ENCODE measurements around the gene ZNRF2.

ZNRF2 gene

DNA sequence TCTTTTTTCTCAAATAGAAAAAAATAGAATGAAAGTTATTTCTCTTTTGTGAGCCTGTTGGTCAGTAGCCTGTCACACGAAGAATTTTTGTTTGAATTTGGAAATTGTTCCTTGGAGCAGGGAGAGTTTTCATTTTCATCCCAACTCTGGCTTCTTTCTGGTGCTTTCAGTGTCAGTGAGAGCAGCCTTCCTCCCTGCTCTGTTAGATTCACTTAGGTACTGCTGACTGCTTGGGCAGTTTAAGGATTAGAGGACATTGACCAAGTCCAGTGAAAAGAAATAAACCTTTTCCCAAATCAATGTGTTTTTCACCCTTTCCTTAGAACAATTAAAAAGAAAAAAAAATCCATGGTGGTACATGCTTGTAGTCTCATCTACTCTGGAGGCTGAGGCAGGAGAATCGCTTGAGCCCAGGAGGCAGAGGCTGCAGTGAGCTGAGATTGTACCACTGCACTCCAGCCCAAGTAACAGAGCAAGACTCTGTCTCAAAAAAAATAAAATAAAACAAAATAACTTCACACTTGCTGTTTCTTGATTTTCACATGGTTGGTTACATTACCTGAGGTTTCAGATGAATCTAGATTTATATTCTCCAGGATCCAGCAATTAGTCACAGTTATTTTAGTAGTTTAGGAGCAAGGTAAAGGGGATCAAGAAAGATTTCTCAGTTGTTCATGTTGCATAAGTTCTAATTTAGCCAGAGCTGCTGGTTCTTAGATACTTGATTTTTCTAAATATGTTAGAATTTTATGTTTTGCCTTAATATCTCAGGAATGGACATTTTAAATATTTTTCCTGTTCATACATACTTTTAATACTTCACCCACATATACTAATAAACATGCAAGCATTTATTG, 63.1 kb downstream of the ZNRF2 start:
- Mint-ChIP-seq H3K27ac (peak overlapping the region; percentile 94 to 96), H3K9me3 (no peaks in the 10 kb centered on the region), H3K4me1 (peaks cover 48% of the 10 kb centered on the region), H3K27me3 (no peaks in the 10 kb centered on the region), H3K4me3 (peak overlapping the region; percentile 72 to 74)
- DNase-seq (no peak), ATAC-seq (peak; percentile 28)

GRCh38 chr7:30348083-30348560, 63.7 kb downstream of the ZNRF2 start:
- ATAC-seq (peak; percentile 95), DNase-seq (peak; percentile 48 to 59)
- Mint-ChIP-seq H3K4me3 (peak overlapping the region; percentile 72 to 74), H3K4me1 (peaks cover 53% of the 10 kb centered on the region), H3K27ac (peak overlapping the region; percentile 94 to 96), H3K9me3 (no peaks in the 10 kb centered on the region), H3K27me3 (no peaks in the 10 kb centered on the region)

DNA sequence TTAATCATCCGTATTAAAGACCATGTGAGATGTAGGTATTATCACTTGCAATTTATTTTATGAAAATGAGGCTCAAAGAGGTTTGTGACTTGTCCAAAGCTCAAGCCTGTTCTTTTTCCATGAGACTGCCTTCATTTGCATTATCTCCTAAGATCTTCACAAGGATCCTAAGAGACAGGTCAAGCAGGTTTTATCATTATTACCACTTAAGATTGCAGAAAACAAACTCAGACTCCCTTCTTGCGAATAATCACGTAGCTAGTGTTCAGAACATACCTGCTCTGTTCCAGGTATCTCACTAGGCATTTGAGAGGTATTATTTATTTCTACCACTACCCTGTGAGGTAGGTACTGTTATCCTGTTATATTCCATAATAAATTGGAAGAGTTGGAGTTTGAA, 64.8 kb downstream of the ZNRF2 start:
- ATAC-seq (no peak), DNase-seq (no peak)
- H3K4me3 Mint-ChIP-seq: no peak overlapping the region
- no peak overlapping the region for H3K27ac Mint-ChIP-seq
- H3K4me1 Mint-ChIP-seq: peaks cover 52% of the 10 kb centered on the region
- no peaks in the 10 kb centered on the region for H3K27me3 Mint-ChIP-seq
- H3K9me3 Mint-ChIP-seq: no peaks in the 10 kb centered on the region

DNA sequence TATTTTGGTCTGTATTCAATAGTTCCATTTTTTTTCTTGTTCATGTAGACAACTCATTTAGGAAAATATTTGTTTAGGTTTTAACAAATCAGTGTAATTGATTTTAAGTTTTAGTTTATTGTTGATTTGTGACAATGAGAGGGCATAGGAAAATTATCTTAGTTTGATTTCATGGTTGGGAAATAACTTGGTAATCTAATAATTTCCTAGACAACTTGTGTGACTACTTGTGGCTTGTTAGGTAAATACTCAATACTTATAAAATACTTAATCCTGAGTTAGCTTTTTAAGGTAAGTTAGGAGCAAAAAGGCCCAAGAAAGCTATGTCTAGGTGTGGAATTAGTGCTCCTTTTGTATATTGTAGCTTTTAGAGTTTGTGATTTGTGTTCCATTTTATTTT, 65.4 kb downstream of the ZNRF2 start:
- DNase-seq (no peak), ATAC-seq (no peak)
- Mint-ChIP-seq H3K27me3 (no peaks in the 10 kb centered on the region), H3K9me3 (no peaks in the 10 kb centered on the region), H3K27ac (no peak overlapping the region), H3K4me3 (no peak overlapping the region), H3K4me1 (peaks cover 45% of the 10 kb centered on the region)

DNA sequence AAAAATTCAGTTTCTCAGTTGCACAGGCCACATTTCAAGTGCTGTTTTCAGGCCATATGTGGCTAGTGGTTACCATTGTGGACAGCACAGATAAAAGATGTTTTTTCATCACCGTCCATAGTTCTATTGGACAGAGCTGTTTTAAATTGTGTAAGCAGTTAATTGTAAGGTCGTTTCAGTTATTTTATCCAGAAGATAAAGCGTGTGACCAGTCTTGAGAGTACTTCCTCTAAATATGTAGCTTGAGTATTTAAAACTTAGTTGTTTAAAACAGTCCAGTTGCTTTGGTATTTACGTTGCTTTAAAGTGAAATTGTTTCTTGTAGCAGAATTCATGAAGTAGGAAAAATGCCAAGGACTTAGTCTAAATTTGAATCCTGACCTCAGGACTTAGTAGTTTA, 66.9 kb downstream of the ZNRF2 start:
- Mint-ChIP-seq H3K4me1 (peaks cover 37% of the 10 kb centered on the region), H3K4me3 (no peak overlapping the region), H3K27me3 (no peaks in the 10 kb centered on the region), H3K9me3 (no peaks in the 10 kb centered on the region), H3K27ac (no peak overlapping the region)
- ATAC-seq (no peak), DNase-seq (no peak)

- H3K4me3 Mint-ChIP-seq: no peak overlapping the region
- no peak for DNase-seq
- H3K27me3 Mint-ChIP-seq: no peaks in the 10 kb centered on the region
- peaks cover 32% of the 10 kb centered on the region for H3K4me1 Mint-ChIP-seq
- H3K9me3 Mint-ChIP-seq: no peaks in the 10 kb centered on the region
- H3K27ac Mint-ChIP-seq: peak overlapping the region in 1 of 2 donors; percentile 48
- ATAC-seq: no peak
These were observed 67.3 kb downstream of the ZNRF2 start for GRCh38 chr7:30351724-30352123.

GRCh38 chr7:30352169-30352568, 67.8 kb downstream of the ZNRF2 start:
- H3K27ac Mint-ChIP-seq: no peak overlapping the region
- no peaks in the 10 kb centered on the region for H3K27me3 Mint-ChIP-seq
- peaks cover 28% of the 10 kb centered on the region for H3K4me1 Mint-ChIP-seq
- no peak overlapping the region for H3K4me3 Mint-ChIP-seq
- ATAC-seq (no peak), DNase-seq (no peak)
- H3K9me3 Mint-ChIP-seq: no peaks in the 10 kb centered on the region

- Mint-ChIP-seq H3K9me3 (no peaks in the 10 kb centered on the region), H3K27me3 (no peaks in the 10 kb centered on the region), H3K27ac (no peak overlapping the region), H3K4me1 (peaks cover 14% of the 10 kb centered on the region), H3K4me3 (no peak overlapping the region)
- DNase-seq (no peak), ATAC-seq (no peak)
These were observed 69.1 kb downstream of the ZNRF2 start for GRCh38 chr7:30353532-30353931.

DNA sequence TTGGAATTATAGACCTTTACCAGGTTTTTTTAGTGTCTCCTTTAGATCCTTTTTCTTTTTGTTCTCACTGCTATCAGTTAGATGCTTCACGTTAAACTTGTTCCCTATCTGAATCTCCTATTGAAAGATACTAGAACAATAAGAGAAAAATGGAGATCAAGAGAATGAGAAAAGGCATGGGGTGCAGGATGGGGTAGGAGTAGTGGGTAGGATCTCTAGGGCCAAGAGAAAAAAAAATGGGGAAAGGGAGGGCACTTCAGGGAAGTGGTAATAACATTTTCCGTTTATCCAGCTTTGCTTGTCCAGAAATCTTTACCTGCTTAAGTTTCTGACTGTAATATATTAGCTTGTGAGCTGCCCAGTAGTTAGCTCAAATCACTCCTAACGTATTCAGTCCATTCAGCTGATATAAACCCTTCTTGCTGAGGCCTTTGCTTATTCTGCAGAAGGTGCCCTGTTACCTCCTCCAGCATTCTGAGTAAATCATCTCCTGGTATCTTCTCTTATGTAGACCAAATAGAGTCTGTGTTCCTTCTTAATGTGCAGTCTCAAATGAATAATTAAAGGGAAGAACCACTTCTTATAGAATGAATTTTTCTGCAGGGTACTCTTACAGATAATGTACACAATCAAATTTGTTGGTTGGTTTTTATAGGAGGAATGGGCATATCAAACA, 69.7 kb downstream of the ZNRF2 start:
- Mint-ChIP-seq H3K4me1 (peaks cover 14% of the 10 kb centered on the region), H3K9me3 (no peaks in the 10 kb centered on the region), H3K4me3 (no peak overlapping the region), H3K27ac (peak overlapping the region in 1 of 2 donors; percentile 1), H3K27me3 (no peaks in the 10 kb centered on the region)
- DNase-seq (no peak), ATAC-seq (no peak)

GRCh38 chr7:30354791-30355190, 70.4 kb downstream of the ZNRF2 start:
- no peak for ATAC-seq
- Mint-ChIP-seq H3K27ac (no peak overlapping the region), H3K27me3 (no peaks in the 10 kb centered on the region), H3K4me1 (peaks cover 14% of the 10 kb centered on the region), H3K4me3 (no peak overlapping the region), H3K9me3 (no peaks in the 10 kb centered on the region)
- DNase-seq: no peak

DNA sequence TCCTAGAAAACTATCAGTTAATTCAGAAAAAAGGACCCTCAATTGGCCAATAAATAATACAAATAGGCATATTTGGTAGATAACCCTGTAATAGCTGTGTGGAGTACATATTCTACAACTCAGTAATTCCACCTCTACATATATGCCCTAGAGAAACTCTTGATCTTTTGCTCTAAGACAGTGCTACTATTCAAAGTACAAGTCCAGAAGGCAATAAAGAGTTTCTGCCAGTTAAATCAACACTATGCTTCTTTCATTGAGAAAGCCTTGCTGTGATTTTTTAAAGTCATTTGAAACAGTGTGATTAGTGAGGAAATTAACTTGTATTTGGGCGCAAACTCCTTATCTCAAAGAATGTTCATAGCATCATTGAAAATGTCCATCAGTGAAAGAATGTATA, 75.6 kb downstream of the ZNRF2 start:
- no peaks in the 10 kb centered on the region for H3K9me3 Mint-ChIP-seq
- ATAC-seq: no peak
- H3K4me3 Mint-ChIP-seq: no peak overlapping the region
- H3K27me3 Mint-ChIP-seq: no peaks in the 10 kb centered on the region
- H3K27ac Mint-ChIP-seq: no peak overlapping the region
- H3K4me1 Mint-ChIP-seq: peaks cover 4% of the 10 kb centered on the region
- no peak for DNase-seq

DNA sequence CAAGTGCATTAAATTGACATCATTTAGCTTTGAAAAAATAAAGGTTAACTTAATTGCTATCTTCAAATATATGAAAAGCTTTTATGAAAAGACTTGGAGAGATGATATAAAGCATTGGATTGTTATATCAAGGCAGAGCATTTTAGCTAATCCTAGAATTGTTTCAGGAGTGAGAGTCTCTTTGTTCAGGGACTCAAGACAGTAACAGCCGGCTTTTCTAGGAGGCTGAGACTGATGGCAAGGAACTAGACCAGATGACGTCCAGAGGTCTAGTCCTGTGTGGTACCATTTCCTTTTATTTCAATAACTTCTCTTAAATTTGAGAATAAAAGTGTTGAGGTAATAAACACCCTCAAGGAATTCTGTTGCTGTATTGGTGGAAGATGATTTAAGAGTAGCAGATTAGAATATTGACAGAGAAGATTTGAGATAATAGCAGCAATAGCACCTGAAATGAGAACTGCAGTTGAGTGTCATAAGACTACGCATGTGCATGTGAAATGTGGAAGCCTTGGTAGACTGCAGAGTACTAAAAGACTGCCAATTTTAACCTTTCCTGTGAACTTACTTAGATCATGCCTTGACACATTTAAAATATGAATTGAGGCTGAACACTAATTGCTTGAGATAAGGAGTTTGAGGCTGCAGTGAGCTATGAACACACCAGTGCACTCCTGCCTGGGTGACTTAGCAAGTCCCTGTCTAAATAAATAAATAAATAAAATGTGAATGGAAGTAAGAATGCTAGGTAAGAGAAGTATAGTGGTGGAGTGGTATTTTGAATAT, 79.6 kb downstream of the ZNRF2 start:
- Mint-ChIP-seq H3K9me3 (no peaks in the 10 kb centered on the region), H3K4me1 (no peaks in the 10 kb centered on the region), H3K27ac (no peak overlapping the region), H3K4me3 (no peak overlapping the region), H3K27me3 (no peaks in the 10 kb centered on the region)
- no peak for DNase-seq
- ATAC-seq: no peak

DNA sequence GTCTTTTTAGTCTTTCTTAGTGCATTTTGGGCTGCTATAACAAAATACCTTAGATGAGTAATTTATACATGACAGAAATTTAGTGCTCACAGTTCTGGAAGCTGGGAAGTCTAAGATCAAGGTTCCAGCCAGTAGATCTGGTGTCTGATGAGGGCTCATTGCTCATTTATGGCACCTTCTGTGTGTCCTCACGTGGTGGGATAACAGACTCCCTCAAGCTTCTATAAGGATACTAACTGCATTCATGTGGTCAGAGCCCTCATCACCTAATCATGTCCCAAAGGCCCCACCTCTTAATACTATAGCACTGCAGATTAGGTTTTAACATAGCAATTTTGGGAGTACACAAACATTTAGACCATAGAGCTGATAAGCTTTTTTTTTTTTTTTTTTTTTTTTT, 80.4 kb downstream of the ZNRF2 start:
- ATAC-seq: no peak
- Mint-ChIP-seq H3K27ac (no peak overlapping the region), H3K27me3 (no peaks in the 10 kb centered on the region), H3K4me3 (no peak overlapping the region), H3K4me1 (no peaks in the 10 kb centered on the region), H3K9me3 (no peaks in the 10 kb centered on the region)
- no peak for DNase-seq

DNA sequence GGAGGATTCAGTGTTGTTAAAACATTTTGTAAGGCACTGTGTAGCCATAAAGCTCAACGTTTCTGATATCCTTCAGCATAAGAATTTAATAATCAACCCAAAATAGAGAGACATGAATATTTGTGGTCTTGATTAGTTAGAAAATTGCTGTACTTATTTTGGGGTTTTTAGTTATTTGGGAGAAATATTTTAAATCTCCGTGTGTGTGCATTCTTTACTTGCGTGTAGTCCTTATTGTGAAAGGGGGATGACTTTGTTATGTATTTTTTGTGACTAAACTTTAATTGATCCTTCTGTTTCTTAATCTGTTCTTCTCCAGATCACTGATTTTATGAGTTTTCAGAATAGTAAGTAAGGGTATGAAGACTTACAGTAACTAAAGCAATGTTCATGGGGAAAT, 81.2 kb downstream of the ZNRF2 start:
- DNase-seq (no peak), ATAC-seq (no peak)
- Mint-ChIP-seq H3K9me3 (no peaks in the 10 kb centered on the region), H3K4me1 (no peaks in the 10 kb centered on the region), H3K4me3 (no peak overlapping the region), H3K27me3 (no peaks in the 10 kb centered on the region), H3K27ac (no peak overlapping the region)

DNA sequence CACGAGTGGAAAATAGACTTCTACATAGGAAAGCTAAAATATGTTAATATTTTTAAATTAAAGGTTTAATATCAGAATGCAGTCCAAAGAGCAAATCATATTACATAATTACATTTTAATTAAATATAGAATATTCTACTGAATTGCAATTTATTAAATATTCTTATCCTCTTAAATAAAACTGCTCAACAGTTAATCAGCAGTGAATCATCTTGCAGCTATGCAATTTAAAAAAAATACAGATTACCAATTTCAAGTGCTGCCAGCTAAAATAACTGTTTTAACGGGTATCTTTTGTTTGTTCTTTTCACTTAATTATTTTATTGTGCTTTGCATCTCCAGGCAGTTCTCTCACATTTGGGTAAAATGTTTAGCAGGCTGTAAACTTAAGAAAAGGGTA, 82.2 kb downstream of the ZNRF2 start:
- no peaks in the 10 kb centered on the region for H3K27me3 Mint-ChIP-seq
- DNase-seq (no peak), ATAC-seq (no peak)
- no peaks in the 10 kb centered on the region for H3K4me1 Mint-ChIP-seq
- no peak overlapping the region for H3K27ac Mint-ChIP-seq
- no peak overlapping the region for H3K4me3 Mint-ChIP-seq
- no peaks in the 10 kb centered on the region for H3K9me3 Mint-ChIP-seq

GRCh38 chr7:30367561-30367960, 83.2 kb downstream of the ZNRF2 start:
- DNase-seq (no peak), ATAC-seq (no peak)
- no peaks in the 10 kb centered on the region for H3K4me1 Mint-ChIP-seq
- no peaks in the 10 kb centered on the region for H3K27me3 Mint-ChIP-seq
- H3K27ac Mint-ChIP-seq: no peak overlapping the region
- H3K4me3 Mint-ChIP-seq: no peak overlapping the region
- H3K9me3 Mint-ChIP-seq: no peaks in the 10 kb centered on the region
